GM12864 (cell line): ENCODE data around the gene CSTF1.

Experiments
- DNase-seq: peaks from one replicate; pipeline ENCODE4 v3.0.0-alpha.2; 2011; ENCODE audit warnings: low read depth
- H3K4me3 ChIP-seq: 2 replicates; pipeline ENCODE4 v1.5.1; 2011; ENCODE audit warnings: mild to moderate bottlenecking, low read depth, low read length, control low read depth
- CTCF ChIP-seq: IDR thresholded peaks from 2 replicates; pipeline ENCODE4 v1.5.1; 2011; ENCODE audit warnings: low read depth, mild to moderate bottlenecking, moderate library complexity, low read length, control low read depth, inconsistent platforms; ENCODE audit errors: missing control alignments

Gene CSTF1

GRCh38 chr20:56439771-56440291, 47.4 kb downstream of the CSTF1 start:
- no peak for TF ChIP-seq CTCF
- no peak for DNase-seq

GRCh38 chr20:56440346-56441007, 48.0 kb downstream of the CSTF1 start:
- H3K4me3 ChIP-seq: no peak overlapping the region
- no peak for TF ChIP-seq CTCF
- DNase-seq: peak; percentile 34

More at GRCh38 chr20:56439771-56440291, 47.4 kb downstream of the CSTF1 start:
- H3K4me3 ChIP-seq: no peak overlapping the region

GRCh38 chr20:56442389-56443365, 50.2 kb downstream of the CSTF1 start:
- H3K4me3 ChIP-seq: no peak overlapping the region
- TF ChIP-seq CTCF: no peak
- DNase-seq: no peak

- DNase-seq: no peak
- no peak for TF ChIP-seq CTCF
- H3K4me3 ChIP-seq: no peak overlapping the region
These were observed 51.5 kb downstream of the CSTF1 start for GRCh38 chr20:56443654-56444540.

GRCh38 chr20:56445130-56445529, 52.7 kb downstream of the CSTF1 start:
- no peak overlapping the region for H3K4me3 ChIP-seq
- TF ChIP-seq CTCF: no peak
- DNase-seq: no peak

GRCh38 chr20:56445540-56445939, 53.1 kb downstream of the CSTF1 start:
- no peak for DNase-seq
- TF ChIP-seq CTCF: no peak
- H3K4me3 ChIP-seq: no peak overlapping the region
